T-cell (primary cell): ENCODE data around the gene CCNK. TPM values are rescaled to one million over a fixed set of nuclear protein-coding genes. Genes with fewer than 3 reads are reported as not detected.

Experiments used
- ATAC-seq, 4 experiments: fragments of 200-7000 bp in 3 of 4; fragments of 150-1000 bp in 1 of 4; cut with Tn5 transposase; replicated peaks in 1 of 4; 1 replicate in 3 of 4; 2 replicates in 1 of 4; pipeline ENCODE4 v1.10.0; 2021; ENCODE audit warnings: moderate library complexity in 3 of 4, mild to moderate bottlenecking in 2 of 4, moderate number of reproducible peaks in 1 of 4
- CTCF ChIA-PET, 2 donors: fragments of 300-600 bp; sonication (Branson Sonifier 250); formaldehyde crosslinking; loops; one replicate each; lab custom pipeline; 2022; ENCODE audit warnings: antibody characterized with exemption in 2 of 2; lab: Charles Lee
- POLR2A ChIA-PET, 2 donors: fragments of 300-600 bp; sonication (Branson Sonifier 250); formaldehyde crosslinking; loops; one replicate each; lab custom pipeline; 2022; ENCODE audit warnings: antibody characterized with exemption in 2 of 2; lab: Charles Lee
- DNase-seq, 35 experiments: peaks; one replicate each; pipeline versions ENCODE4 v3.0.0 to v3.0.0-alpha.2; 2013 to 2023
- H3K27ac ChIP-seq: one replicate; pipeline ENCODE4 v1.5.1; 2013; ENCODE audit warnings: low read length
- H3K27me3 ChIP-seq, 2 experiments: replicated peaks in 1 of 2; 1 replicate in 1 of 2; 2 replicates in 1 of 2; pipeline versions ENCODE4 v1.6.1 to v1.7.0; 2013; ENCODE audit warnings: low read length in 1 of 2, mixed read lengths in 1 of 2; ENCODE audit not compliant: control insufficient read depth in 2 of 2, insufficient read depth in 2 of 2; ENCODE audit errors: extremely low read depth in 1 of 2
- H3K36me3 ChIP-seq, 2 donors: 1 replicate in 1 of 2; 2 replicates in 1 of 2; pipeline versions ENCODE4 v1.6.1 to v1.7.0; 2013; ENCODE audit warnings: low read length in 1 of 2; ENCODE audit not compliant: control insufficient read depth in 2 of 2, insufficient read depth in 1 of 2; ENCODE audit errors: extremely low read depth in 1 of 2
- H3K4me1 ChIP-seq, 2 experiments: 1 replicate in 1 of 2; 2 replicates in 1 of 2; pipeline versions ENCODE4 v1.6.1 to v1.7.0; 2013; ENCODE audit warnings: low read length in 2 of 2, mixed read lengths in 1 of 2; ENCODE audit not compliant: insufficient read depth in 2 of 2, control insufficient read depth in 1 of 2; ENCODE audit errors: extremely low read depth in 1 of 2
- H3K4me3 ChIP-seq, 2 donors: 1 replicate in 1 of 2; 2 replicates in 1 of 2; pipeline versions ENCODE4 v1.5.1 to v1.7.0; 2013; ENCODE audit warnings: mild to moderate bottlenecking in 2 of 2, low read length in 1 of 2, moderate library complexity in 1 of 2; ENCODE audit not compliant: control insufficient read depth in 1 of 2; ENCODE audit errors: extremely low read depth in 1 of 2
- H3K9me3 ChIP-seq: 2 replicates; pipeline ENCODE4 v1.7.0; 2013
- H3K27ac Mint-ChIP-seq, 2 donors: one replicate each; pipeline ENCODE4 v1.8.0; 2020 to 2021; ENCODE audit warnings: mild to moderate bottlenecking in 2 of 2, mixed read lengths in 2 of 2
- H3K27me3 Mint-ChIP-seq, 2 donors: one replicate each; pipeline ENCODE4 v1.8.0; 2021 to 2022; ENCODE audit warnings: mixed read lengths in 2 of 2
- H3K36me3 Mint-ChIP-seq: one replicate; pipeline ENCODE4 v1.8.0; 2021; ENCODE audit warnings: mixed read lengths
- H3K4me1 Mint-ChIP-seq, 3 donors: one replicate each; pipeline ENCODE4 v1.8.0; 2020 to 2022; ENCODE audit warnings: mixed read lengths in 3 of 3, mild to moderate bottlenecking in 1 of 3
- H3K4me3 Mint-ChIP-seq, 3 donors: one replicate each; pipeline ENCODE4 v1.8.0; 2020 to 2022; ENCODE audit warnings: mild to moderate bottlenecking in 3 of 3, mixed read lengths in 3 of 3, moderate library complexity in 3 of 3
- H3K9me3 Mint-ChIP-seq, 3 donors: one replicate each; pipeline ENCODE4 v1.8.0; 2020 to 2022; ENCODE audit warnings: mixed read lengths in 3 of 3
- WGBS: methylation state at CpG from one replicate; pipeline ENCODE4 v1.1.5; 2013; ENCODE audit warnings: missing lambda C conversion rate; ENCODE audit not compliant: insufficient coverage; 5-methylcytosine and 5-hydroxymethylcytosine counted together
- total RNA-seq, 35 experiments: library from RNA in 6 of 35; stranded (reverse) in 6 of 35; fragments of 120-200 nt in 1 of 35; gene quantifications; one replicate each; pipeline versions ENCODE4 v1.2.1 to v1.2.4 and lab custom pipeline; 2013 to 2026

The CCNK gene
- total RNA-seq, 5 donors from 2014 or later (not counting 1 experiment from before 2014, with no cell fraction given): 61.8 to 138 (median 74.6) TPM

- Mint-ChIP-seq H3K4me3 (no peak overlapping the region), H3K4me1 (peaks cover 0 to 8% (median 3%) of the 10 kb centered on the region in 3 donors), H3K27ac (no peak overlapping the region), H3K27me3 (no peaks in the 10 kb centered on the region), H3K9me3 (no peaks in the 10 kb centered on the region), H3K36me3 (no peaks in the 10 kb centered on the region)
- no peak overlapping the region for H3K27ac ChIP-seq
- DNase-seq: no peak
- no peaks in the 10 kb centered on the region for H3K9me3 ChIP-seq
- WGBS: 89% methylated on average over 6 of the region's 10 CpGs
- CTCF ChIA-PET: no interaction called here
- H3K4me3 ChIP-seq: no peak overlapping the region
- no peaks in the 10 kb centered on the region for H3K4me1 ChIP-seq
- POLR2A ChIA-PET: interaction anchor here in 1 of 2 donors (0.7 kb wide), 1 partner anchor 162 kb away, joined by 5 read pairs; no protein-coding TSS in a partner anchor
- H3K36me3 ChIP-seq: no peaks in the 10 kb centered on the region
- H3K27me3 ChIP-seq: no peaks in the 10 kb centered on the region
- no peak for ATAC-seq
Observed at GRCh38 chr14:99549684-99550083, 68.5 kb downstream of the CCNK start.

- 86% methylated on average over 11 of the region's 11 CpGs for WGBS
- no peaks in the 10 kb centered on the region for H3K36me3 ChIP-seq
- Mint-ChIP-seq H3K36me3 (no peaks in the 10 kb centered on the region), H3K9me3 (no peaks in the 10 kb centered on the region), H3K27me3 (no peaks in the 10 kb centered on the region), H3K4me1 (peaks cover 0 to 8% (median 3%) of the 10 kb centered on the region in 3 donors), H3K27ac (no peak overlapping the region), H3K4me3 (no peak overlapping the region)
- no peaks in the 10 kb centered on the region for H3K4me1 ChIP-seq
- no peaks in the 10 kb centered on the region for H3K9me3 ChIP-seq
- no peak overlapping the region for H3K4me3 ChIP-seq
- H3K27ac ChIP-seq: no peak overlapping the region
- ChIA-PET CTCF (no interaction called here), POLR2A (interaction anchor here in 1 of 2 donors (0.7 kb wide), 1 partner anchor 163 kb away, joined by 5 read pairs; no protein-coding TSS in a partner anchor)
- ATAC-seq (no peak), DNase-seq (no peak)
- H3K27me3 ChIP-seq: no peaks in the 10 kb centered on the region
Observed at GRCh38 chr14:99550387-99550992, 69.3 kb downstream of the CCNK start.

DNA sequence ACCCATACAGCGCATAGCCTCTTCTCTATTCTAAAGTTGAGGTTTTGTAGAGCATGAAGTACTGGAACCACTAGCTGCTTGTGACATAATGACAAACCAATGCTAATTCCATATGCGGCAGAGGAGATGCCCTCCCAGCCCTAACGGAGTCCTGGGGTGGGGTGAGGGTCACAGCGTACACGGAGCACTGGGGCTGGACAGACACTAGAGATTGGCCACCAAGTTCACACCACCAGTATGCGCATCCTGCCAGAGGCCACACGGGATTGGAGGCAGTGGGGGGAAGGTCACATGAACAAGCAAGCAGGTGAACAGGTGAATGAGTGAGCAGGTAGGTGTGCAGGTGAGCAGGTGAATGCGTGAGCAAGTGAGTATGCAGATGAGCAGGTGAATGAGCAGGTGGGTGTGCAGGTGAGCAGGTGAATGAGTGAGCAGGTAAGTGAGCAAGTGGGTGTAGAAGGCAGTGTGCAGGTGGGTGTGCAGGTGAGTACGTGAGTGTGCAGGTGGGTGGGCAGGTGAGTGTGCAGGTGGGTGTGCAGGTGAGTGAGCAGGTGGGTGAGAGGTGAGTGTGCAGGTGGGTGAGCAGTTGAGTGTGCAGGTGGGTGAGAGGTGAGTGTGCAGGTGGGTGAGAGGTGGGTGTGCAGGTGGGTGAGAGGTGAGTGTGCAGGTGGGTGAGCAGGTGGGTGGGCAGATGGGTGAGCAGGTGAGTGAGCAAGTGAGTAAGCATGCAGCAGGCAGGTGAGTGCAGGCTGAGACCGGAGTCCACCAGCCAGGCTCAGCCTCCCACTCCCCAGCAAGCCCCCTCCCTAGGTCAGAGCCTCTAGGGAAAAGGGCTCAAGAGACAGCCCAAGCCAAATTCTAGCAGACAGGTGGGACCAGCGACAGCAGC lies 70.1 kb downstream of the CCNK start:
- no peak overlapping the region for H3K4me3 Mint-ChIP-seq
- ATAC-seq (no peak), DNase-seq (no peak)
- H3K36me3 Mint-ChIP-seq: no peaks in the 10 kb centered on the region
- no peak overlapping the region for H3K27ac Mint-ChIP-seq
- H3K27me3 Mint-ChIP-seq: no peaks in the 10 kb centered on the region
- ChIA-PET POLR2A (no interaction called here), CTCF (no interaction called here)
- H3K27me3 ChIP-seq: no peaks in the 10 kb centered on the region
- no peaks in the 10 kb centered on the region for H3K9me3 Mint-ChIP-seq
- no peaks in the 10 kb centered on the region for H3K9me3 ChIP-seq
- 89% methylated on average over 5 of the region's 11 CpGs for WGBS
- peaks cover 0 to 8% (median 2%) of the 10 kb centered on the region in 3 donors for H3K4me1 Mint-ChIP-seq
- no peak overlapping the region for H3K4me3 ChIP-seq
- H3K36me3 ChIP-seq: no peaks in the 10 kb centered on the region
- no peak overlapping the region for H3K27ac ChIP-seq
- no peaks in the 10 kb centered on the region for H3K4me1 ChIP-seq

GRCh38 chr14:99552021-99552553 lies 70.9 kb downstream of the CCNK start:
- Histone ChIP-seq H3K36me3 (no peaks in the 10 kb centered on the region), H3K9me3 (no peaks in the 10 kb centered on the region), H3K4me1 (no peaks in the 10 kb centered on the region), H3K27ac (no peak overlapping the region), H3K27me3 (no peaks in the 10 kb centered on the region), H3K4me3 (no peak overlapping the region)
- Mint-ChIP-seq H3K4me3 (no peak overlapping the region), H3K9me3 (no peaks in the 10 kb centered on the region), H3K36me3 (no peaks in the 10 kb centered on the region), H3K27me3 (no peaks in the 10 kb centered on the region), H3K4me1 (peaks cover 0 to 9% (median 2%) of the 10 kb centered on the region in 3 donors), H3K27ac (no peak overlapping the region)
- ATAC-seq: no peak
- WGBS: 92% methylated on average over 5 of the region's 9 CpGs
- CTCF ChIA-PET: no interaction called here
- POLR2A ChIA-PET: no interaction called here
- no peak for DNase-seq

DNA sequence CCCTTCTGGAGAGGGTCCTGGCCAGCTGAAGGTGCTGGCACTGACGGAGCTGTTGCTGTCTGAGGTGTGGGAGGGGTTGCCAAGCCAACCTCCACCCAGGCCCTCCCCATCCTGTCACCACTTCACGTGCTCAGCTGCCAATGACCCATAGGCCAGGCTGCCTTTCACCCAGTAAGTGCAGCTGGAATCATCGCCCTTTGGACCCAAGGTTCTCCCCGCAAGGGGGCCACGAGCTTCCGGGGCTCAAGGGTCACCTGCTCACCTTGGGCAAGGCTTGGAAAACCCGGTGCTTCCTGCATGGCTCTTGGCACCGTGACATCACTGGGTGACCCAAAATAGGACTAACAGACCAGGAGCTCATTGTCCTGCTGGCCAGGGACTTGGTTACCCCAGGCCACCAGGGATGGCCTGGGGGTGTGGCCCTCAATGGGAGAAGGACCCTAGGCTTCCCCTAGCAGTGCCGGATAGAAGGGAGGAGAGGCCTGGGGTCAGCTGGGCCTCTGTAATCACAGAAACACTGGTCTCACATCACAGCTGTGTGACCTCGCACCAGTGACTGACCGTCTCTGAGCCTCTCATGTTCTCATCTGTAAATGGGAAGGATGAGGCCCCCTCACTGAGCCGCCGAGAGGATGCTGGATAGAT lies 71.5 kb downstream of the CCNK start:
- no peaks in the 10 kb centered on the region for H3K9me3 Mint-ChIP-seq
- H3K4me1 ChIP-seq: no peaks in the 10 kb centered on the region
- ChIA-PET POLR2A (no interaction called here), CTCF (no interaction called here)
- H3K27ac ChIP-seq: no peak overlapping the region
- peaks cover 0 to 14% (median 2%) of the 10 kb centered on the region in 3 donors for H3K4me1 Mint-ChIP-seq
- WGBS: 83% methylated on average over 8 of the region's 13 CpGs
- no peaks in the 10 kb centered on the region for H3K36me3 ChIP-seq
- H3K27me3 ChIP-seq: no peaks in the 10 kb centered on the region
- H3K4me3 ChIP-seq: no peak overlapping the region
- DNase-seq (no peak), ATAC-seq (no peak)
- no peaks in the 10 kb centered on the region for H3K9me3 ChIP-seq
- H3K4me3 Mint-ChIP-seq: no peak overlapping the region
- no peak overlapping the region for H3K27ac Mint-ChIP-seq
- no peaks in the 10 kb centered on the region for H3K27me3 Mint-ChIP-seq
- H3K36me3 Mint-ChIP-seq: no peaks in the 10 kb centered on the region

GRCh38 chr14:99554184-99554583 lies 73.0 kb downstream of the CCNK start:
- H3K27ac Mint-ChIP-seq: no peak overlapping the region
- ATAC-seq (no peak), DNase-seq (no peak)
- H3K27me3 Mint-ChIP-seq: no peaks in the 10 kb centered on the region
- Histone ChIP-seq H3K4me1 (no peaks in the 10 kb centered on the region), H3K36me3 (no peaks in the 10 kb centered on the region), H3K9me3 (no peaks in the 10 kb centered on the region), H3K4me3 (no peak overlapping the region), H3K27ac (no peak overlapping the region), H3K27me3 (no peaks in the 10 kb centered on the region)
- H3K9me3 Mint-ChIP-seq: peaks cover 0 to 4% (median 0%) of the 10 kb centered on the region in 3 donors
- WGBS: 85% methylated on average over 9 of the region's 12 CpGs
- ChIA-PET CTCF (no interaction called here), POLR2A (no interaction called here)
- H3K4me3 Mint-ChIP-seq: no peak overlapping the region
- H3K4me1 Mint-ChIP-seq: peaks cover 0 to 14% (median 2%) of the 10 kb centered on the region in 3 donors
- peaks cover 7% of the 10 kb centered on the region for H3K36me3 Mint-ChIP-seq
